OCI-LY3 (cell line): ENCODE results near the gene CD96.

Source experiments
- H2AFZ ChIP-seq: fragments of 200-600, 300-600 bp; shearing (Covaris generic); 2 replicates; pipeline ENCODE4 v1.6.0; 2014; ENCODE audit warnings: antibody characterized with exemption, low read depth, low read length
- H3K27ac ChIP-seq: fragments of 200-600, 300-600 bp; sonication (generic); 2 replicates; pipeline ENCODE4 v1.5.1; 2014; ENCODE audit warnings: mild to moderate bottlenecking, low read length, moderate library complexity, mixed read lengths
- H3K27me3 ChIP-seq: fragments of 200-600, 300-600 bp; sonication (generic); 2 replicates; pipeline ENCODE4 v1.6.1; 2014; ENCODE audit warnings: low read depth, low read length, mixed read lengths
- H3K36me3 ChIP-seq: fragments of 200-600, 300-600 bp; sonication (generic); replicated peaks from 2 replicates; pipeline ENCODE3; 2014; ENCODE audit warnings: low read depth, low read length, mixed read lengths
- H3K4me1 ChIP-seq: fragments of 300-600, 200-600 bp; sonication (generic); 2 replicates; pipeline ENCODE4 v1.6.1; 2014; ENCODE audit warnings: low read length, mixed read lengths
- H3K4me2 ChIP-seq: fragments of 200-600, 300-600 bp; sonication (generic); 2 replicates; pipeline ENCODE4 v1.6.1; 2014; ENCODE audit warnings: low read length, mixed read lengths
- H3K4me3 ChIP-seq: fragments of 300-600, 200-600 bp; sonication (generic); 2 replicates; pipeline ENCODE4 v1.5.1; 2014; ENCODE audit warnings: antibody characterized with exemption, mild to moderate bottlenecking, low read length, moderate library complexity
- H3K79me2 ChIP-seq: fragments of 300-600, 200-600 bp; shearing (Covaris generic); 2 replicates; pipeline ENCODE4 v1.6.1; 2014; ENCODE audit warnings: mild to moderate bottlenecking, low read length, mixed read lengths
- H3K9ac ChIP-seq: fragments of 300-600, 200-600 bp; shearing (Covaris generic); 2 replicates; pipeline ENCODE4 v1.6.0; 2014; ENCODE audit warnings: mild to moderate bottlenecking, low read length, moderate library complexity
- H3K9me3 ChIP-seq: fragments of 200-600, 300-600 bp; shearing (Covaris generic); 2 replicates; pipeline ENCODE4 v1.6.1; 2014; ENCODE audit warnings: low read length, mixed read lengths; ENCODE audit not compliant: insufficient read depth
- H4K20me1 ChIP-seq: fragments of 200-600, 300-600 bp; sonication (generic); 2 replicates; pipeline ENCODE4 v1.6.1; 2016; ENCODE audit warnings: low read length, mixed read lengths; ENCODE audit not compliant: insufficient read depth
- EZH2phosphoT487 ChIP-seq: fragments of 200-600 bp; shearing (Covaris generic); IDR thresholded peaks from 2 replicates; pipeline ENCODE4 v1.6.1; 2018; ENCODE audit warnings: antibody characterized with exemption, mixed run types, low read depth
- TF ChIP-seq, protein P1 (sequence below): fragments of 200-600, 300-600 bp; sonication (generic); IDR thresholded peaks from 2 replicates; pipeline ENCODE4 v1.5.1; 2014; ENCODE audit warnings: antibody characterized with exemption, low read length, low read depth

Gene CD96

GRCh38 chr3:111701292-111701906 is 159.4 kb downstream of the CD96 start:
- H3K9ac ChIP-seq: no peak overlapping the region
- no peaks in the 10 kb centered on the region for H3K79me2 ChIP-seq
- no peaks in the 10 kb centered on the region for H4K20me1 ChIP-seq
- H3K36me3 ChIP-seq: no peaks in the 10 kb centered on the region
- no peaks in the 10 kb centered on the region for H3K9me3 ChIP-seq
- no peaks in the 10 kb centered on the region for H3K27me3 ChIP-seq
- no peak overlapping the region for H3K4me2 ChIP-seq
- H3K4me1 ChIP-seq: peaks cover 20% of the 10 kb centered on the region
- H3K27ac ChIP-seq: no peak overlapping the region
- TF ChIP-seq, protein P1, sequence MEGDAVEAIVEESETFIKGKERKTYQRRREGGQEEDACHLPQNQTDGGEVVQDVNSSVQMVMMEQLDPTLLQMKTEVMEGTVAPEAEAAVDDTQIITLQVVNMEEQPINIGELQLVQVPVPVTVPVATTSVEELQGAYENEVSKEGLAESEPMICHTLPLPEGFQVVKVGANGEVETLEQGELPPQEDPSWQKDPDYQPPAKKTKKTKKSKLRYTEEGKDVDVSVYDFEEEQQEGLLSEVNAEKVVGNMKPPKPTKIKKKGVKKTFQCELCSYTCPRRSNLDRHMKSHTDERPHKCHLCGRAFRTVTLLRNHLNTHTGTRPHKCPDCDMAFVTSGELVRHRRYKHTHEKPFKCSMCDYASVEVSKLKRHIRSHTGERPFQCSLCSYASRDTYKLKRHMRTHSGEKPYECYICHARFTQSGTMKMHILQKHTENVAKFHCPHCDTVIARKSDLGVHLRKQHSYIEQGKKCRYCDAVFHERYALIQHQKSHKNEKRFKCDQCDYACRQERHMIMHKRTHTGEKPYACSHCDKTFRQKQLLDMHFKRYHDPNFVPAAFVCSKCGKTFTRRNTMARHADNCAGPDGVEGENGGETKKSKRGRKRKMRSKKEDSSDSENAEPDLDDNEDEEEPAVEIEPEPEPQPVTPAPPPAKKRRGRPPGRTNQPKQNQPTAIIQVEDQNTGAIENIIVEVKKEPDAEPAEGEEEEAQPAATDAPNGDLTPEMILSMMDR: no peak
- no peak for TF ChIP-seq EZH2phosphoT487
- no peak overlapping the region for H3K4me3 ChIP-seq
- H2AFZ ChIP-seq: no peak overlapping the region
